CD14-positive monocyte (primary cell): ENCODE data around the gene PSD4. TPM values are rescaled to one million over a fixed set of nuclear protein-coding genes. Genes with fewer than 3 reads are reported as not detected.
A peak's percentile ranks its signal among the peaks of the same experiment; 100 is the strongest.

ENCODE experiments used
- DNase-seq, 3 donors: peaks; one replicate each; pipeline ENCODE4 v3.0.0-alpha.2; 2011 to 2022
- H2AFZ ChIP-seq: 2 replicates; pipeline ENCODE4 v1.6.0; 2012; ENCODE audit warnings: mild to moderate bottlenecking, low read depth, low read length, inconsistent platforms; ENCODE audit not compliant: insufficient read depth, poor library complexity, severe bottlenecking
- H3K27ac ChIP-seq, 2 donors: 1 replicate in 1 of 2; 2 replicates in 1 of 2; pipeline ENCODE4 v1.5.1; 2012 to 2013; ENCODE audit warnings: low read length in 2 of 2, control low read depth in 1 of 2, inconsistent platforms in 1 of 2, low read depth in 1 of 2, mild to moderate bottlenecking in 1 of 2
- H3K27me3 ChIP-seq, 2 donors: one replicate each; pipeline versions ENCODE4 v1.6.0 to v1.6.1; 2011 to 2013; ENCODE audit warnings: low read length in 2 of 2; ENCODE audit not compliant: control insufficient read depth in 2 of 2, insufficient read depth in 2 of 2
- H3K36me3 ChIP-seq, 2 donors: replicated peaks in 1 of 2; 1 replicate in 1 of 2; 2 replicates in 1 of 2; pipeline versions ENCODE4 v1.5.1 to v1.6.1; 2012 to 2013; ENCODE audit warnings: low read length in 2 of 2, control low read depth in 1 of 2, inconsistent platforms in 1 of 2, mild to moderate bottlenecking in 1 of 2; ENCODE audit not compliant: insufficient read depth in 2 of 2, control insufficient read depth in 1 of 2
- H3K4me1 ChIP-seq, 2 donors: 1 replicate in 1 of 2; 2 replicates in 1 of 2; pipeline versions ENCODE4 v1.5.1 to v1.6.1; 2012 to 2013; ENCODE audit warnings: low read length in 2 of 2, control low read depth in 1 of 2, inconsistent platforms in 1 of 2, mild to moderate bottlenecking in 1 of 2, moderate library complexity in 1 of 2; ENCODE audit not compliant: insufficient read depth in 2 of 2, control insufficient read depth in 1 of 2
- H3K4me2 ChIP-seq: replicated peaks from 2 replicates; pipeline ENCODE3; 2012; ENCODE audit warnings: low read length, moderate library complexity, mild to moderate bottlenecking; ENCODE audit not compliant: poor library complexity, severe bottlenecking; ENCODE audit errors: extremely low read depth
- H3K4me3 ChIP-seq, 3 experiments: fragments of 200-600 bp in 1 of 3; sonication (generic) in 1 of 3; replicated peaks in 1 of 3; 1 replicate in 2 of 3; 2 replicates in 1 of 3; pipeline ENCODE4 v1.5.1; 2011 to 2013; ENCODE audit warnings: low read length in 3 of 3, mild to moderate bottlenecking in 3 of 3, control low read depth in 2 of 3, low read depth in 2 of 3, inconsistent platforms in 1 of 3, moderate library complexity in 1 of 3
- H3K79me2 ChIP-seq: 2 replicates; pipeline ENCODE4 v1.6.0; 2012; ENCODE audit warnings: mild to moderate bottlenecking, control low read depth, inconsistent platforms, low read length, moderate library complexity; ENCODE audit not compliant: insufficient read depth
- H3K9ac ChIP-seq: 2 replicates; pipeline ENCODE4 v1.6.0; 2017; ENCODE audit warnings: low read length, mild to moderate bottlenecking; ENCODE audit not compliant: insufficient read depth, poor library complexity, severe bottlenecking
- H3K9me3 ChIP-seq, 2 donors: replicated peaks in 1 of 2; 1 replicate in 1 of 2; 2 replicates in 1 of 2; pipeline versions ENCODE4 v1.5.1 to v1.6.1; 2012 to 2013; ENCODE audit warnings: low read length in 2 of 2, control low read depth in 1 of 2; ENCODE audit not compliant: control insufficient read depth in 1 of 2, insufficient read depth in 1 of 2
- H4K20me1 ChIP-seq: 2 replicates; pipeline ENCODE4 v1.6.0; 2012; ENCODE audit warnings: mild to moderate bottlenecking, low read length, control low read depth, moderate library complexity; ENCODE audit not compliant: insufficient read depth
- H3K27ac Mint-ChIP-seq, 7 donors: one replicate each; pipeline ENCODE4 v1.8.0; 2020; ENCODE audit warnings: mild to moderate bottlenecking in 7 of 7, mixed read lengths in 7 of 7, moderate library complexity in 6 of 7, inconsistent platforms in 2 of 7
- H3K27me3 Mint-ChIP-seq, 3 donors: one replicate each; pipeline ENCODE4 v1.8.0; 2021 to 2022; ENCODE audit warnings: low read depth in 3 of 3, mild to moderate bottlenecking in 3 of 3, mixed read lengths in 3 of 3, moderate library complexity in 3 of 3, inconsistent platforms in 1 of 3
- H3K36me3 Mint-ChIP-seq, 2 donors: one replicate each; pipeline ENCODE4 v1.8.0; 2020; ENCODE audit warnings: mixed read lengths in 2 of 2, inconsistent platforms in 1 of 2, mild to moderate bottlenecking in 1 of 2
- H3K4me1 Mint-ChIP-seq: one replicate; pipeline ENCODE4 v1.8.0; 2020; ENCODE audit warnings: mild to moderate bottlenecking, mixed read lengths
- H3K4me3 Mint-ChIP-seq, 2 donors: one replicate each; pipeline ENCODE4 v1.8.0; 2020; ENCODE audit warnings: mild to moderate bottlenecking in 2 of 2, mixed read lengths in 2 of 2, moderate library complexity in 1 of 2
- H3K9me3 Mint-ChIP-seq, 7 donors: one replicate each; pipeline ENCODE4 v1.8.0; 2020 to 2022; ENCODE audit warnings: mixed read lengths in 7 of 7, mild to moderate bottlenecking in 6 of 7, moderate library complexity in 6 of 7, inconsistent platforms in 2 of 7
- WGBS: methylation state at CpG from one replicate; pipeline ENCODE4 v1.1.5; 2013; ENCODE audit warnings: missing lambda C conversion rate; ENCODE audit not compliant: insufficient coverage; 5-methylcytosine and 5-hydroxymethylcytosine counted together
- intact Hi-C, 2 donors: fragments of 100-400 bp; cut with micrococcal nuclease; formaldehyde crosslinking; loops; one replicate each; pipeline versions ENCODE4 v1.15.0 to v1.15.1; 2023
- polyA plus RNA-seq, 3 donors: library from polyadenylated mRNA; depleted of rRNA in 1 of 3; unstranded in 2 of 3; stranded (reverse) in 1 of 3; fragments of 300-500 nt in 2 of 3; fragments of >200 nt in 1 of 3; fragmentation: Illumina TruSeq in 2 of 3; gene quantifications; 1 replicate in 2 of 3; 2 replicates in 1 of 3; pipeline ENCODE4 v1.2.3, GENCODE V29; 2012 to 2021
- TF ChIP-seq, protein P1 (sequence below): fragments of 200-600 bp; IDR thresholded peaks from one replicate; pipeline ENCODE4 v1.8.0; 2022; ENCODE audit warnings: antibody characterized with exemption, mild to moderate bottlenecking

The PSD4 gene
- polyA plus RNA-seq, 3 donors, result 11.0 to 47.0 (median 18.2) TPM

- no peak for DNase-seq
- H2AFZ ChIP-seq, result no peak overlapping the region
- H3K4me1 ChIP-seq, result peaks cover 28 to 35% of the 10 kb centered on the region in 2 donors
- TF ChIP-seq, protein P1, sequence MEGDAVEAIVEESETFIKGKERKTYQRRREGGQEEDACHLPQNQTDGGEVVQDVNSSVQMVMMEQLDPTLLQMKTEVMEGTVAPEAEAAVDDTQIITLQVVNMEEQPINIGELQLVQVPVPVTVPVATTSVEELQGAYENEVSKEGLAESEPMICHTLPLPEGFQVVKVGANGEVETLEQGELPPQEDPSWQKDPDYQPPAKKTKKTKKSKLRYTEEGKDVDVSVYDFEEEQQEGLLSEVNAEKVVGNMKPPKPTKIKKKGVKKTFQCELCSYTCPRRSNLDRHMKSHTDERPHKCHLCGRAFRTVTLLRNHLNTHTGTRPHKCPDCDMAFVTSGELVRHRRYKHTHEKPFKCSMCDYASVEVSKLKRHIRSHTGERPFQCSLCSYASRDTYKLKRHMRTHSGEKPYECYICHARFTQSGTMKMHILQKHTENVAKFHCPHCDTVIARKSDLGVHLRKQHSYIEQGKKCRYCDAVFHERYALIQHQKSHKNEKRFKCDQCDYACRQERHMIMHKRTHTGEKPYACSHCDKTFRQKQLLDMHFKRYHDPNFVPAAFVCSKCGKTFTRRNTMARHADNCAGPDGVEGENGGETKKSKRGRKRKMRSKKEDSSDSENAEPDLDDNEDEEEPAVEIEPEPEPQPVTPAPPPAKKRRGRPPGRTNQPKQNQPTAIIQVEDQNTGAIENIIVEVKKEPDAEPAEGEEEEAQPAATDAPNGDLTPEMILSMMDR, result no peak
- Mint-ChIP-seq H3K9me3 (peaks cover 0 to 1% (median 0%) of the 10 kb centered on the region in 7 donors), H3K4me3 (no peak overlapping the region), H3K4me1 (peaks cover 42% of the 10 kb centered on the region), H3K27ac (peak overlapping the region in 2 of 7 donors; percentile 10 to 71), H3K27me3 (peaks cover 0 to 1% (median 0%) of the 10 kb centered on the region in 3 donors), H3K36me3 (no peaks in the 10 kb centered on the region)
- no peak overlapping the region for H3K9ac ChIP-seq
- no peak overlapping the region for H3K27ac ChIP-seq
- WGBS, result 100% methylated on average over 1 of the region's 6 CpGs
- H3K9me3 ChIP-seq, result no peaks in the 10 kb centered on the region
- intact Hi-C loops, result no loop called here
- no peaks in the 10 kb centered on the region for H3K27me3 ChIP-seq
- H4K20me1 ChIP-seq, result no peaks in the 10 kb centered on the region
- H3K36me3 ChIP-seq, result no peaks in the 10 kb centered on the region
- no peak overlapping the region for H3K4me2 ChIP-seq
- H3K79me2 ChIP-seq, result no peaks in the 10 kb centered on the region
- no peak overlapping the region for H3K4me3 ChIP-seq
These were observed 5.8 kb upstream of the PSD4 start for GRCh38 chr2:113167962-113168340.

- peaks cover 39 to 46% of the 10 kb centered on the region in 2 donors for H3K4me1 ChIP-seq
- no peak overlapping the region for H3K9ac ChIP-seq
- intact Hi-C loops, result no loop called here
- Mint-ChIP-seq H3K27me3 (peaks cover 0 to 1% (median 0%) of the 10 kb centered on the region in 3 donors), H3K36me3 (no peaks in the 10 kb centered on the region), H3K9me3 (peaks cover 0 to 1% (median 0%) of the 10 kb centered on the region in 7 donors), H3K4me1 (peaks cover 51% of the 10 kb centered on the region), H3K27ac (peak overlapping the region in 5 of 7 donors; percentile 7 to 51 (median 26)), H3K4me3 (no peak overlapping the region)
- 71% methylated on average over 6 of the region's 8 CpGs for WGBS
- no peaks in the 10 kb centered on the region for H3K27me3 ChIP-seq
- H4K20me1 ChIP-seq, result no peaks in the 10 kb centered on the region
- peak overlapping the region; percentile 35 for H2AFZ ChIP-seq
- H3K36me3 ChIP-seq, result no peaks in the 10 kb centered on the region
- peaks cover 3% of the 10 kb centered on the region for H3K79me2 ChIP-seq
- no peak overlapping the region for H3K4me2 ChIP-seq
- TF ChIP-seq, protein P1, result no peak
- no peak for DNase-seq
- no peaks in the 10 kb centered on the region for H3K9me3 ChIP-seq
- no peak overlapping the region for H3K4me3 ChIP-seq
- H3K27ac ChIP-seq, result peak overlapping the region; percentile 21 to 31
These were observed 4.7 kb upstream of the PSD4 start for GRCh38 chr2:113169002-113169530.
